C4-2B (cell line): ENCODE results near the gene PLXNA1.

ENCODE experiments used
- H3K27ac ChIP-seq: fragments of 450-650 bp; 2 replicates; pipeline ENCODE4 v1.5.1; 2017
- CTCF ChIP-seq: fragments of 450-650 bp; conservative IDR thresholded peaks from 2 replicates; pipeline ENCODE4 v1.5.1; 2017; ENCODE audit warnings: mild to moderate bottlenecking
- ZFX ChIP-seq: fragments of 450-650 bp; IDR thresholded peaks from 2 replicates; pipeline ENCODE4 v1.6.1; 2017

PLXNA1 gene

DNA sequence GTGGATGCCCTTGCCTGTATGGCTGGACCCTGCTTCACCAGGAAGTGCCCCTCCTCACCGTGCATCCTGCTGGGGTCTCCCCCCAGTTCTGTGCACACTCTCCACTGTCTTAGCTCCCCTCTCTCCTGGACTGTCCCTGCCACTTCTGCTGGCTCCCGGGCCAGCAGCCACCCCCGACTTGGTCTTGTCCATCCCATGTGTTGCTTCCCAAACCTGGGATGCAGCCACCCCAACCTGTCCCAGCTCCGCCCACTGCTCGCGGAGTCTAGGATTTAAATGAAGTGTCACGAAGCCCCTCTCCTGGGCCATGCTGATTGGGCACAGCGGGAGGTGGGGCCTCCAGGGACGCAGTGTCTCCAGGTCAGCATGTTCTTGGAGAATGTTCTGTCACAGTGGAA lies 48.5 kb downstream of the PLXNA1 start:
- TF ChIP-seq ZFX (no peak), CTCF (no peak)
- H3K27ac ChIP-seq: no peak overlapping the region

GRCh38 chr3:127031845-127032244 lies 48.9 kb downstream of the PLXNA1 start:
- H3K27ac ChIP-seq: no peak overlapping the region
- TF ChIP-seq CTCF: no peak

DNA sequence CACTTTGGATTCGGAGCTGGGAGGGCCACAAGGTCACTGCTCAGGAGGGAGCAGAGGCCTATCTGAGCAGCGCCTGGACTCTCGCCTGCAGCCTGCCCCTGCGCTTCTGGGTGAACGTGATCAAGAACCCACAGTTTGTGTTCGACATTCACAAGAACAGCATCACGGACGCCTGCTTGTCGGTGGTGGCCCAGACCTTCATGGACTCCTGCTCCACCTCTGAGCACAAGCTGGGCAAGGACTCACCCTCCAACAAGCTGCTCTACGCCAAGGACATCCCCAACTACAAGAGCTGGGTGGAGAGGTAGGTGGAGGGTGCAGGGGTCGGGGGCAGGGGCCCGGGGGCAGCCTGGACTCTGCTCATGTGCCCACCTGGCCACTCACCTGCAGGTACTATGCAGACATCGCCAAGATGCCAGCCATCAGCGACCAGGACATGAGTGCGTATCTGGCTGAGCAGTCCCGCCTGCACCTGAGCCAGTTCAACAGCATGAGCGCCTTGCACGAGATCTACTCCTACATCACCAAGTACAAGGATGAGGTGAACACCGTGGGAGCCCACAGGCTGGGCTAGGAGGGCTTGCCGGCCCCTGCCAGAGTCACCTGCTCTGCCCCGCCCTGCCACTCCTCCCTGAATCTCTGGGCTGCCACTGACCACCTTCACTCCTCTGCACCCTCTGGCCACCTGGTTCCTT lies 49.5 kb downstream of the PLXNA1 start:
- TF ChIP-seq CTCF (no peak), ZFX (no peak)
- H3K27ac ChIP-seq: no peak overlapping the region
